Measurements from ENCODE around the gene SCN2A.

The SCN2A gene

DNA sequence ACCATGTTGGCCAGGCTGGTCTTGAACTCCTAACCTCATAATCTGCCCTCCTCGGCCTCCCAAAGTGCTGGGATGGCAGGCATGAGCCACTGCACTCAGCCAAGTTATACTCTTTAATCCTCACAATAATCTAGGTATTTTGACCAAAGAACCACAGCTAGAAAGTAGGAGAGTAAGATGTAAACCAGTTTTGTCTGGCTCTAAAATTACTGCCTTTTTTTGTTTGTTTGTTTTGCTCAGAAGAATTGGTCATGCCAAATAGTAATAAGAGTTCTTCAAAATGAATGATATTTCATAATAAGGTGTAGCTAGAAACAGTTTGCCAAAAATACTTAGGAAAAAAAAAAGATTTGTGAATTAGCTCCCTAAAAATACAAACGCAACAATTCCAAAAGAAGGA, 36.7 kb downstream of the SCN2A start:
- no CpG with 5 or more reads among the region's 2 CpGs for WGBS, 2 donors (ENCODE audit: extremely low coverage in 2 of 2, insufficient read length in 2 of 2, insufficient replicate concordance in 1 of 2)
- no peak overlapping the region for H2BK12ac ChIP-seq (ENCODE audit: low read length)
- no peak overlapping the region for H2BK5ac ChIP-seq (ENCODE audit: low read length)
- H2AK5ac ChIP-seq (ENCODE audit: low read depth, low read length): no peak overlapping the region
- no peak overlapping the region for H2BK120ac ChIP-seq (ENCODE audit: low read depth, low read length)
- H2BK15ac ChIP-seq (ENCODE audit: low read length): no peak overlapping the region
- no peak overlapping the region for H3K9ac ChIP-seq (ENCODE audit: low read depth, low read length, poor library complexity)
- H3K27me3 ChIP-seq (ENCODE audit: control insufficient read depth in 3 of 3, insufficient read depth in 3 of 3, low read depth in 1 of 3, low read length in 3 of 3): peaks cover 0 to 3% (median 0%) of the 10 kb centered on the region in 3 experiments
- no peak overlapping the region for H2AFZ ChIP-seq (ENCODE audit: low read length)
- no peaks in the 10 kb centered on the region for H3K79me1 ChIP-seq (ENCODE audit: low read depth, low read length)
- H3K36me3 ChIP-seq (replicated peaks in 1 of 2; ENCODE audit: control insufficient read depth in 2 of 2, insufficient read depth in 2 of 2, low read length in 2 of 2): no peaks in the 10 kb centered on the region
- H3K14ac ChIP-seq (ENCODE audit: low read length): no peak overlapping the region
- DNase-seq (ENCODE audit: low spot score): no peak
- no peak overlapping the region for H3K23ac ChIP-seq (ENCODE audit: low read depth, low read length, poor library complexity)
- H3K4me2 ChIP-seq (ENCODE audit: insufficient read depth, low read length, poor library complexity, severe bottlenecking): no peak overlapping the region
- no peak overlapping the region for H3K4ac ChIP-seq (ENCODE audit: low read length)
- no peaks in the 10 kb centered on the region for H3K9me3 ChIP-seq (replicated peaks in 1 of 2; ENCODE audit: control insufficient read depth in 2 of 2, insufficient read depth in 1 of 2, low read depth in 1 of 2, low read length in 2 of 2)
- H3K27ac ChIP-seq (replicated peaks; ENCODE audit: low read length): no peak overlapping the region
- no peak overlapping the region for H4K91ac ChIP-seq (ENCODE audit: low read depth, low read length, poor library complexity)
- no peak overlapping the region for H3K18ac ChIP-seq (ENCODE audit: low read length)
- no peak overlapping the region for H4K8ac ChIP-seq (ENCODE audit: low read depth, low read length)
- H3K4me3 ChIP-seq (ENCODE audit: low read length in 2 of 2): no peak overlapping the region
- H3K4me1 ChIP-seq (ENCODE audit: control insufficient read depth in 2 of 2, insufficient read depth in 1 of 2, low read depth in 1 of 2, low read length in 2 of 2): no peaks in the 10 kb centered on the region

DNA sequence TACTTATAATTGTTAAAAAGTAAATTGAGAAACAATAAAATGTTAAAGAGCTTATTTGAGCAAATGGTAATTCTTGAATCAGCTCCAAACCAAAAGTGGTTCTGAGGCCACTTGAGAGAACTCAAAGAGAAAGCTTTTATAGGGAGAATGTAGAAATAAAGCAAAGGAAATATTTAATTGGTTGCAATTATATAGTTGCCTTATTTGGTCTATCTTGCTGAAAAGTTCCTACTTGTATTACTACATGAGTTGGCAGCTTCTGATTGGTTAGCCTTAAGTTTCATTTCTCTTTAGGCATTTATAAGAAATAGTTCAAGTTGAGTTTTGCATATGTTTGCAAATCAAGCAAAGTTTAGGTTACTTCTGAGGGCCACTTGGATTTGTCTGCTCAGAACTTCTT, 38.1 kb downstream of the SCN2A start:
- Histone ChIP-seq H2BK5ac (ENCODE audit: low read length) (no peak overlapping the region), H3K27me3 (ENCODE audit: control insufficient read depth in 3 of 3, insufficient read depth in 3 of 3, low read depth in 1 of 3, low read length in 3 of 3) (peaks cover 0 to 3% (median 0%) of the 10 kb centered on the region in 3 experiments), H2BK12ac (ENCODE audit: low read length) (no peak overlapping the region), H3K36me3 (replicated peaks in 1 of 2; ENCODE audit: control insufficient read depth in 2 of 2, insufficient read depth in 2 of 2, low read length in 2 of 2) (no peaks in the 10 kb centered on the region), H2BK15ac (ENCODE audit: low read length) (no peak overlapping the region), H4K91ac (ENCODE audit: low read depth, low read length, poor library complexity) (no peak overlapping the region), H3K18ac (ENCODE audit: low read length) (no peak overlapping the region), H2AFZ (ENCODE audit: low read length) (no peak overlapping the region), H4K8ac (ENCODE audit: low read depth, low read length) (no peak overlapping the region), H3K4ac (ENCODE audit: low read length) (no peak overlapping the region), H3K4me3 (ENCODE audit: low read length in 2 of 2) (no peak overlapping the region), H3K14ac (ENCODE audit: low read length) (no peak overlapping the region), H3K79me1 (ENCODE audit: low read depth, low read length) (no peaks in the 10 kb centered on the region), H2BK120ac (ENCODE audit: low read depth, low read length) (no peak overlapping the region), H3K9me3 (replicated peaks in 1 of 2; ENCODE audit: control insufficient read depth in 2 of 2, insufficient read depth in 1 of 2, low read depth in 1 of 2, low read length in 2 of 2) (no peaks in the 10 kb centered on the region), H3K27ac (replicated peaks; ENCODE audit: low read length) (no peak overlapping the region), H2AK5ac (ENCODE audit: low read depth, low read length) (no peak overlapping the region), H3K4me1 (ENCODE audit: control insufficient read depth in 2 of 2, insufficient read depth in 1 of 2, low read depth in 1 of 2, low read length in 2 of 2) (peaks cover 0 to 2% of the 10 kb centered on the region in 2 donors), H3K23ac (ENCODE audit: low read depth, low read length, poor library complexity) (no peak overlapping the region), H3K4me2 (ENCODE audit: insufficient read depth, low read length, poor library complexity, severe bottlenecking) (no peak overlapping the region), H3K9ac (ENCODE audit: low read depth, low read length, poor library complexity) (no peak overlapping the region)
- DNase-seq (ENCODE audit: low spot score): no peak

DNA sequence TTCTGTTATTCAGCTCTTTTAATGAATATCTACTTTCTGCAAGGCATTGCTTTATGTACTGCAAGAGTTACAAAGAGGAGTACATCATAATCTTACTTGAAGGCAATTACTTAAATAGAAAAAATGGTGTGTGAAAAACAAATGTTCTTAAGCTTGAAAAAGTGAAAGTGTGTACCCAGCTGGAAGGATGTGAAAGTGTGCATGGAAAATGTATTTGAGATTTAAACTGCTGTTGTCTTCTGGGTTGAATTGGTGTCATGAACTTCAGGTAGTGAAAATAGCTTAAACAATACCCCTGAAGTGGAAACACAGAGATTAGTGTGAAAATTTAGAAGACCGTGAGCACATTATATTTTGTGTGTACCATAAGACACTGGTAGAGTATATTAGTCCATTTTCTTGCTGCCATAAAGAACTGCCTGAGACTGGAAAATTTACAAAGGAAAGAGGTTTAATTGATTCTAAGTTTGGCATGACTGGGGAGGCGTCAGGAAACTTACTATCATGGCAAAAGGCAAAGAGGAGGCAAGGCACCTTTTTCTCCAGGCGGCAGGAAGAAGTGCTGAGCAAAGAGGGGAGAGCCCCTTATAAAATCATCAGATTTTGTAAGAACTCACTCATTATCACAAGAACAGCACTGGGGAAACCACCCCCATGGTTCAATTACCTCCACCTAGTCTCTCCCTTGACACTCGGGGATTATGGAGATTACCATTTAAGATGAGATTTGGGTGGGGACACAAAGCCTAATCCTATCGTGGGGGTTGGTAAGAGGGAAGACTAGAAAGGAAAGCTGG, 38.8 kb downstream of the SCN2A start:
- WGBS, 2 donors (ENCODE audit: extremely low coverage in 2 of 2, insufficient read length in 2 of 2, insufficient replicate concordance in 1 of 2): no CpG with 5 or more reads among the region's 5 CpGs

DNA sequence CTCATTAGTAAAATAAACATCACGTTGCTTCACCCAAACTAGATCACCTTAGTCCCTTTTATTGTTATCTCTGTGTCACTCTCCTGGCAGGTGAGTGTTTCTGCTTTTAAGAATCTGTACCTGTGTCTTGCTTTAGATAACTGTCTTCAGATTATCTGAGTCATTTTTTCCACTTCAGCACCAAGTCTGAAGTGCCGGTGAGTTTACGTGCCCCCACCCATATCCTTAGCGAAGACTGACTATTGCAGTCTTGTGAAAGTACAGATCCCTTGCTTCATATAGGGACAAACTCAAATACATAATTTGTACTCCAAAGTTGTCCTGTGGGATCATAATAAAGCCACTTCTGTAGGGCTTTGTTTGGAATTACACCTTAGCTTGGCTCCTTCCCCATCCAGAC, 41.1 kb downstream of the SCN2A start:
- no peak overlapping the region for H4K91ac ChIP-seq (ENCODE audit: low read depth, low read length, poor library complexity)
- H3K9ac ChIP-seq (ENCODE audit: low read depth, low read length, poor library complexity): no peak overlapping the region
- no peak overlapping the region for H3K27ac ChIP-seq (replicated peaks; ENCODE audit: low read length)
- H2BK12ac ChIP-seq (ENCODE audit: low read length): no peak overlapping the region
- H3K14ac ChIP-seq (ENCODE audit: low read length): no peak overlapping the region
- H3K36me3 ChIP-seq (replicated peaks in 1 of 2; ENCODE audit: control insufficient read depth in 2 of 2, insufficient read depth in 2 of 2, low read length in 2 of 2): no peaks in the 10 kb centered on the region
- no peak overlapping the region for H2AFZ ChIP-seq (ENCODE audit: low read length)
- no peaks in the 10 kb centered on the region for H3K9me3 ChIP-seq (replicated peaks in 1 of 2; ENCODE audit: control insufficient read depth in 2 of 2, insufficient read depth in 1 of 2, low read depth in 1 of 2, low read length in 2 of 2)
- H2BK5ac ChIP-seq (ENCODE audit: low read length): no peak overlapping the region
- no peak overlapping the region for H2BK120ac ChIP-seq (ENCODE audit: low read depth, low read length)
- H3K79me1 ChIP-seq (ENCODE audit: low read depth, low read length): no peaks in the 10 kb centered on the region
- no peak overlapping the region for H3K18ac ChIP-seq (ENCODE audit: low read length)
- no CpG with 5 or more reads among the region's 4 CpGs for WGBS, 2 donors (ENCODE audit: extremely low coverage in 2 of 2, insufficient read length in 2 of 2, insufficient replicate concordance in 1 of 2)
- H3K23ac ChIP-seq (ENCODE audit: low read depth, low read length, poor library complexity): no peak overlapping the region
- H3K4me1 ChIP-seq (ENCODE audit: control insufficient read depth in 2 of 2, insufficient read depth in 1 of 2, low read depth in 1 of 2, low read length in 2 of 2): peaks cover 0 to 2% of the 10 kb centered on the region in 2 donors
- no peak for DNase-seq (ENCODE audit: low spot score)
- no peak overlapping the region for H2BK15ac ChIP-seq (ENCODE audit: low read length)
- peaks cover 0 to 3% (median 0%) of the 10 kb centered on the region in 3 experiments for H3K27me3 ChIP-seq (ENCODE audit: control insufficient read depth in 3 of 3, insufficient read depth in 3 of 3, low read depth in 1 of 3, low read length in 3 of 3)
- H3K4me2 ChIP-seq (ENCODE audit: insufficient read depth, low read length, poor library complexity, severe bottlenecking): no peak overlapping the region
- H3K4me3 ChIP-seq (ENCODE audit: low read length in 2 of 2): no peak overlapping the region
- no peak overlapping the region for H2AK5ac ChIP-seq (ENCODE audit: low read depth, low read length)
- H3K4ac ChIP-seq (ENCODE audit: low read length): no peak overlapping the region
- no peak overlapping the region for H4K8ac ChIP-seq (ENCODE audit: low read depth, low read length)

More for the DNA sequence above, 38.8 kb downstream of the SCN2A start:
- no peak overlapping the region for H3K4me3 ChIP-seq (ENCODE audit: low read length in 2 of 2)
- H2BK120ac ChIP-seq (ENCODE audit: low read depth, low read length): no peak overlapping the region
- no peaks in the 10 kb centered on the region for H3K36me3 ChIP-seq (replicated peaks in 1 of 2; ENCODE audit: control insufficient read depth in 2 of 2, insufficient read depth in 2 of 2, low read length in 2 of 2)
- no peak overlapping the region for H4K8ac ChIP-seq (ENCODE audit: low read depth, low read length)
- no peak overlapping the region for H3K4ac ChIP-seq (ENCODE audit: low read length)
- H2AFZ ChIP-seq (ENCODE audit: low read length): no peak overlapping the region
- H2BK12ac ChIP-seq (ENCODE audit: low read length): no peak overlapping the region
- no peak overlapping the region for H3K23ac ChIP-seq (ENCODE audit: low read depth, low read length, poor library complexity)
- H3K9ac ChIP-seq (ENCODE audit: low read depth, low read length, poor library complexity): no peak overlapping the region
- no peak overlapping the region for H3K4me2 ChIP-seq (ENCODE audit: insufficient read depth, low read length, poor library complexity, severe bottlenecking)
- no peaks in the 10 kb centered on the region for H3K79me1 ChIP-seq (ENCODE audit: low read depth, low read length)
- H4K91ac ChIP-seq (ENCODE audit: low read depth, low read length, poor library complexity): no peak overlapping the region
- H3K4me1 ChIP-seq (ENCODE audit: control insufficient read depth in 2 of 2, insufficient read depth in 1 of 2, low read depth in 1 of 2, low read length in 2 of 2): peaks cover 0 to 2% of the 10 kb centered on the region in 2 donors
- no peak overlapping the region for H2AK5ac ChIP-seq (ENCODE audit: low read depth, low read length)
- H3K18ac ChIP-seq (ENCODE audit: low read length): no peak overlapping the region
- no peak overlapping the region for H3K27ac ChIP-seq (replicated peaks; ENCODE audit: low read length)
- H2BK15ac ChIP-seq (ENCODE audit: low read length): no peak overlapping the region
- H3K27me3 ChIP-seq (ENCODE audit: control insufficient read depth in 3 of 3, insufficient read depth in 3 of 3, low read depth in 1 of 3, low read length in 3 of 3): peaks cover 0 to 3% (median 0%) of the 10 kb centered on the region in 3 experiments
- no peak for DNase-seq (ENCODE audit: low spot score)
- no peaks in the 10 kb centered on the region for H3K9me3 ChIP-seq (replicated peaks in 1 of 2; ENCODE audit: control insufficient read depth in 2 of 2, insufficient read depth in 1 of 2, low read depth in 1 of 2, low read length in 2 of 2)
- no peak overlapping the region for H3K14ac ChIP-seq (ENCODE audit: low read length)
- H2BK5ac ChIP-seq (ENCODE audit: low read length): no peak overlapping the region
